Left renal cortex interstitium (tissue), 4 donors: ENCODE results near the gene ENDOV. TPM values are rescaled to one million over a fixed set of nuclear protein-coding genes. Genes with fewer than 3 reads are reported as not detected.

Experiments used
- DNase-seq, 4 donors: peaks; one replicate each; pipeline ENCODE4 v3.0.0-alpha.2; 2013; ENCODE audit warnings: low read depth in 4 of 4, low spot score in 2 of 4, missing footprints in 1 of 4
- polyA plus RNA-seq, 4 donors: library from polyadenylated mRNA; unstranded; fragments of 120-200 nt; gene quantifications; one replicate each; pipeline ENCODE4 v1.2.1, GENCODE V29; 2013; ENCODE audit not compliant: insufficient read length in 4 of 4

Gene ENDOV
- 10 to 100 TPM; 25.7 to 46.9 (median 35.2) TPM for polyA plus RNA-seq

DNA sequence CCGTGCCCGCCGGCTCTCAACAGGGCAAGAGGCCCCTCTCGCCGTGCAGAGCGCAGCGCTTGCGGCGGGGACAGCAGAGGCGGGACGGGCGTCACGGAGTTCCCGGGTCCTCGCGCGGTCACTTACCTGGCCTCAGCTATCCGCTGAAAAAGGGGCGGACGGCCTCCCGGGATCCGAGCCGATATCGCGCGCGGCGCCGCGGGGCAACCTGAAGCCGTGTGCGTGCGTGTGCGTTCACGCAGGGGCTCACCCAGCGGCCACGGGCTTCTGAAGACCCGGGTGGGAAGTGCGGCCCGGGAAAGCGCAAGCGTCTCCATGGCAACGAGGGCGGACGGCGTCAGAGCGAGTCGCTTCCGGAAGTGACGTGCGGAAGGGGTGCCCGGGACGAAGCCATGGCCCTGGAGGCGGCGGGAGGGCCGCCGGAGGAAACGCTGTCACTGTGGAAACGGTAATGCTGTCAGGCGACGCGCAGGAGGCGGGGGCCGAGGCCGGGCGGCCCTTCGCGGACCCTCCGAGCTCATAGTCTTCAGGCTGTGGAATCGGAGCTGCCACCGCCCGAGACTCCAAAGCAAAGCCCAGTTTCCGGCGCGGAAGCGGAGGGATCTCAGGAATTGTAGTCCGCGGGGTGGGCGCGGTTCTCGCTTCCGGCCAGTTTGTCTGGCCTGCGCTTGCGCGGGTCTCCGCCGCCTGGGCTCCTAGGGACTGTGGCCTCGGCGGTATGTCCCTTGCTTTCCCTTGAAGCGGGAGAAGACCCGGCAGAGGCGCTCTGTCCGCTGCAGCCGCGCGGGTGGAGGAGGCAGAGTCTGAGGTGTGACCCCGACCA, at the start of gene ENDOV:
TSS of gene ENDOV (plus strand) at position 365 of the 823 bp plus-strand sequence. CDS start at position 393, 28 bp downstream.
- peak; percentile 91 to 96 (median 94) for DNase-seq

DNA sequence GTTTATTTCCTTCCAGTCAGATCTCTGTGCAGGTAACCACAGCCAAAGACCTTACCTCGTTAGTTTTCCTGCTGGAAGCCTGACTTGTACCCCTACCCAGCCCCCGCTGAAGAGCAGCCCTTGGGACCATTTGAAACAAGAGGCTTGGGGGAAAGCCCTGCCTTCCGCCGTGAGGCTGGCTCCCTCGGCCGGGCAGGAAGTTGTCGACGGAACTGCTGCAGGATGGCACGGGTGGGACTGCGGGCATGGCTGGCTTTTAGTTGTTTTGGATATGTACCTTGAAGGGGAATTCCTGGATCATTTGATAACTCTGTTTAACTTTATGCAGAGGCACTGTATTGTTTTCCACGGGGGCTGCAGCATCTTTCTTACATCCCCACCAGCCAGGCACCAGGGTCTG, 49.0 kb upstream of the ENDOV start:
- no peak for DNase-seq

DNA sequence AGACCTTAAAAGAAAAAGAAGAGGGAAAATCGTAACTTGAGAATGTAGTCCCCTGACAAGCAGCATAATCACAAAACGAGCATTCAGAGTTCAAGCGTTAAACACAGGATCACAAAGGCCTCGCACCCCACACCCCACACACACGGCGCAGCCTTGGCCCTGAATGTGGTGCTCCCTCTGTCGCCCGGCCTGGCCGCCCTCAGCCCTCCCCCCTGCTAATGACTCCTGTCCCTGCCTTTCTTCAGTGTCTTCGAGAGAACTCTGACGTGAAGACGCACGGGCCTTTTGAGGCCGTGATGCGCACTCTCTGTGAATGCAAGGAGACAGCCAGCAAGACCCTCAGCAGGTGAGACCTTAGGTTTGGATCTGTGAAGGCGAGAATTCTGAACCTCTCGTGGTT, 47.5 kb upstream of the ENDOV start:
- DNase-seq = no peak

GRCh38 chr17:80371196-80371595, 43.8 kb upstream of the ENDOV start:
- DNase-seq = no peak

GRCh38 chr17:80372456-80372855, 42.5 kb upstream of the ENDOV start:
- no peak for DNase-seq

DNA sequence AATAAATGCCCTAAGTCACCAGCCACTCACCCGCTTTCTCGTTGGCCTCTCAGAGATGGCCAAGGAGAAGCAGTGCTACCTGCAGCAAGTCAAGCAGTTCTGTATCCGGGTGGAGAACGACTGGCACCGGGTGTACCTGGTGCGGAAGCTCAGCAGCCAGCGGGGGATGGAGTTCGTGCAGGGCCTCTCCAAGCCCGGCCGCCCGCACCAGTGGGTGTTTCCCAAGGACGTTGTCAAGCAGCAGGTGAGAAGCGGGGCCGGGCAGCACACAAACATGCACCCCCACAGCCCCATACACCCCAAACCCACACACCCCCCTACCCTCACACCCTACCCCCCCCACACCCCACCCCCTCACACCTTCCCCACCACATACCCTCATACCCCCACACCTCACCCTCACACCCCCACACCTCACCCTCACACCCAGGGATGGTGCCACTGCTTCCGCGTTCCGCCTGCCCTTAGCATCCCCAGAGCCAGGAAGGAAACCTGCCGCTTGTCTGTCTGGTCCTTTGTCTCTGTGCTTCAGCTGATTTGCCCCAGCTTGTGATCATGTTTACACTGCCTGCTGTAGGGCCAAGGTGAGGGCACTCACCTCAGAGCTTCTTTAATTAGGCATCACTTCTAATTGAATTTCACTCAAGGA, 41.9 kb upstream of the ENDOV start:
- no peak for DNase-seq

- DNase-seq = no peak
Observed at GRCh38 chr17:80374039-80374731, 40.8 kb upstream of the ENDOV start.

- DNase-seq = no peak
Observed at GRCh38 chr17:80374732-80375585, 40.0 kb upstream of the ENDOV start.

DNA sequence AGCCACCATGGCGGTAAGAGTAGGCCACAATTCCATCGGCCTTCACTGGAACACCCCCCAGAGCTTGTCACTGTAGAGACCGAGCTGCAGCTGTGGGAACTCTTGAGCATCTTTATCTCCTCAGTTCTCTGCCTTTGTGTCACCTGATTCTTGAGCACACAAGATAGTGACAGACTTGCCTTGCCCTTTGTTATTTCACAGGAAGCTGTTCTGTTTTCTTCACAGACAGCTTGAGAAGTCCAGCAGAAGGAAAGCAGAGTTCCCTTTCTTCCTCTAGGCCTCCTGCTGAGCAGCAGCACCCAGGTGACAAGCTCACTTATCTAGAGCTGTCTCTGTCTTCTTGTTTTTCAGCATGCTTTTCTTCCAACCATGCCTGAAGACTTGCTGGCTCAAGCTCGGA, 38.4 kb upstream of the ENDOV start:
- no peak for DNase-seq

GRCh38 chr17:80377798-80378197, 37.2 kb upstream of the ENDOV start:
- no peak for DNase-seq

DNA sequence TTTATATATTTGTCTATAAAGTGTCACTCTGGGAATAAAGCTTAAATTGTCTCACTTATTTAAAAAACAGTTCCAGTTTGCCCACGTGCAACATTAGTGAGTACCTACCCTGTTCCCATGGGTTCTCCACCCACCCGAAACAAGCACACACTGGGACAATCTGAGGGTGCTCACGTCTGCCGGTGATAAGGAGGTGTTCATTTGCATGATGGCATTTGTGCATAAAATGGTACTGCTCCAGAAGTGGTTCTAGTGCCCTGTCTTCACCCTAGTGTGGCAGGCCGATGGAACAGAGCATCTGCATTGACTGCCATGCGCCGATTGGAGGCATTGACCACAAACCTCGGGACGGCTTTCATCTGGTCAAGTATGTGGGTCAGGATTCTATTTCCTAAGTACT, 35.6 kb upstream of the ENDOV start:
- no peak for DNase-seq

GRCh38 chr17:80380068-80380467, 34.9 kb upstream of the ENDOV start:
- DNase-seq = no peak

DNA sequence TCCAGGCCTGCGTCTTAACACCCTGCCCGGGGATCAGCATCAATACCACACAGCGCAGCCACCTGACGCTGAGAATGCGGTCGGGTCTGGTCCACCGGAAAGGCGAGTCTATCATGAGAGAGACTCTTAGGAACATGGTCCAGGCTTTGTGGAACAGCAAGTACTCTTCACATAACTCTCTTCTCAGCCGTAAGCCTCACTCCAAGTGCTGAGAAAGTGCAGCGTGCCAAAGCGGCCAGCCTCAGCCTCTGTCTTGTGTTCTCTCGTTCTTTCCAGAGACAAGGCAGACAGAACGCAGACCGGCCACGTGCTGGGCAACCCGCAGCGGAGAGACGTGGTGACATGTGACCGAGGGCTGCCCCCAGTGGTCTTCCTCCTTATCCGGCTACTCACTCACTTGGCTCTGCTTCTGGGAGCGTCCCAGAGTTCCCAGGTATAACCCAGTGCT, 34.4 kb upstream of the ENDOV start:
- DNase-seq = no peak

DNA sequence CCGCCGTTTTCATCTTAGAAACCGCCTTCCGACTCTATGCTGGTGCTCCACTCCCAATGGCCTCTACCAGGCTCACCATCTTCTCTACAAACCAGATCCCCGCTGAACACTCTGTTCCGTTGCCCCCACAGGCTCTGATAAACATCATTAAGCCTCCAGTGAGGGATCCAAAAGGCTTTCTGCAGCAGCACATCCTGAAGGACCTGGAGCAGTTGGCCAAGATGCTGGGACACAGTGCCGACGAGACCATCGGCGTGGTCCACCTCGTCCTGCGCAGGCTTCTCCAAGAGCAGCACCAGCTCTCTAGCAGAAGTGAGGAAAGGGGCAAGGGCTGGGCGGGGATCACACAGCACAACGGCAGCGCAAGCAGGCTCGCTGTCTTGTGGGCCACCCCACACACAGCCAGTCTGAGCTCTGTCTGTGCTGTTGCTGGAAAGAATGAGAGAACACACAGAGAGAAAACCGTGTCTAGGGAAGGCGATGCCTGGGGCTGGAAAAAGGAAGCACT, 33.5 kb upstream of the ENDOV start:
- DNase-seq = no peak

DNA sequence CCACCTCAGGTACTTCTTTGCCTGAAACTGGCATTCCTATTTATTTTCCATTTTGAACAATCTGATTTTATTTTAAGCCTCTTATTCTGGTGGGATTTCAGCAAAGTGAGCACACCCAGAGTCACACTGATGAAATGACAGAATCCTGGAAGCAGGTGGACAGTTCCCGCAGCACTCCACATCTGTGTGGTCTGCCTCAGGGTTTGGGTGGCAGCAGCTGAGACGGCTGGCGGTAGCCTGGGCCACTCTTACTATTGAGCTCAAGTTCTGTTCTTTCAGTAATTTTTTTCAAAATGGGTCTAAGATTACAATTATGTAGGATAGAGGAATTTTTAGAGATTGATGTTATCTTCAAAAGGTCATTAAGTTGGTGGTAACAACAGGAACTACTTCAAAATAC, 32.5 kb upstream of the ENDOV start:
- no peak for DNase-seq

- no peak for DNase-seq
Observed at GRCh38 chr17:80382956-80383355, 32.0 kb upstream of the ENDOV start.

- no peak for DNase-seq
Observed at GRCh38 chr17:80384078-80384960, 30.6 kb upstream of the ENDOV start.

DNA sequence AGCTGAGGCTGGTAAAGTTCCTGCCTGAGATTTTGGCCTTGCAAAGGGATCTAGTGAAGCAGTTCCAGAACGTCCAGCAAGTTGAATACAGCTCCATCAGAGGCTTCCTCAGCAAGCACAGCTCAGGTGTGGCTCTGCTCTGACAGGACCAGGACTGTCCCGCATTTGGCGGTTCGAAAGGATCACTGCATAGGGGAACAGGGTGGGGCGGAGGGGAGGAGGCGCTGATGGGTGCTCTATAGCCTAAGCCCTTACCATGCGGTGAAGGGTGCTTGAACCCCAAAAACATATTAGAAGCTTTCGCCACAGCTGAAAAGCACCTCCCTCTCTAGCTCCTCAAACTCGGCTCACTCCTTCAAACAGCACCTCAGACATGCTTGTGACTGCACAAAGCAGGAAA, 29.9 kb upstream of the ENDOV start:
- DNase-seq = no peak

DNA sequence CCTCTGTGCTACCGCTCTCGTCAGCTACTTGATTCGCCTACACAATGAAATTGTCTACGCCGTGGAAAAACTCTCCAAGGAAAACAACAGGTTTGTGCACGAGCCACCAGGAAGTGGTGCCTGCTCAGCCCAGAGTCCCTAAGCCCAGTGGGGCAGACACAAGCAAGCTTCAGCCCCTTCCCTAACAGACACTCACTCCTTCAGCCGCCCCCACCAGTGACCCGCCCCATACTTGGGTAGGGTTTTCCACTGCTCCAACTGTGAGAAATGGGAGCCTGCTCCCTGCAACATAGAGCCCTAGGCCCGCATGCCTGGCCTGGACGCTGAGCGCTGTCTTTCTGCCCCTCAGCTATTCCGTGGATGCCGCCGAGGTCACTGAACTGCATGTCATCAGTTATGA, 28.6 kb upstream of the ENDOV start:
- no peak for DNase-seq
